ENCODE measurements around the gene NUP43. TPM values are rescaled to one million over a fixed set of nuclear protein-coding genes. Genes with fewer than 3 reads are reported as not detected.
A peak's percentile ranks its signal among the peaks of the same experiment; 100 is the strongest.
"Not testable (repeated sequence)": the region's sequence is repeated elsewhere in the genome, so short reads cannot be mapped to it uniquely, and the experiment has no call there.

Gene NUP43
- total RNA-seq, 1 experiment from 2014 or later, result 42.8 TPM

DNA sequence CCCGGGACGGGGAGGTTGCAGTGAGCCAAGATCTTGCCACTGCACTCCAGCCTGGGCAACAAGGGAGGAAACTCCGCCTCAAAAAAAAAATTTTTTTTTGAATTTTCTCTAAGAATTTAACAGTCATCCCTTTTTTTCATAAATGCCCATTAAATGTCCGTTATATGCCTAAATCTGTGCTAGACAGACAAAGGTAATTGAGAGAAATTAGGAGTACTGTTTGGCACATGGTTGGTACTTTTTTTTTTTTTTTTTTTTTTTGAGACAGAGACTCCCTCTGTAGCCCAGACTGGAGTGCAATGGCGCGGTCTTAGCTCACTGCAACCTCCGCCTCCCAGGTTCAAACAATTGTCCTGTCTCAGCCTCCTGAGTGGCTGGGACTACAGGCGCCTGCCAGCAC, 4.9 kb upstream of the NUP43 start:
- Mint-ChIP-seq H3K9me3 (ENCODE audit: low read depth, unreplicated experiment) (no peaks in the 10 kb centered on the region), H3K27ac (ENCODE audit: unreplicated experiment) (no peak overlapping the region), H3K4me1 (ENCODE audit: low read depth, unreplicated experiment) (peaks cover 10% of the 10 kb centered on the region), H3K36me3 (ENCODE audit: insufficient read depth, unreplicated experiment) (peaks cover 23% of the 10 kb centered on the region), H3K4me3 (ENCODE audit: low read depth, unreplicated experiment) (peak overlapping the region; percentile 81), H3K27me3 (ENCODE audit: unreplicated experiment) (no peaks in the 10 kb centered on the region)
- no peak for DNase-seq
- no TSS peak for BruUV-seq (replicated peaks)
- TF ChIP-seq, protein P1, sequence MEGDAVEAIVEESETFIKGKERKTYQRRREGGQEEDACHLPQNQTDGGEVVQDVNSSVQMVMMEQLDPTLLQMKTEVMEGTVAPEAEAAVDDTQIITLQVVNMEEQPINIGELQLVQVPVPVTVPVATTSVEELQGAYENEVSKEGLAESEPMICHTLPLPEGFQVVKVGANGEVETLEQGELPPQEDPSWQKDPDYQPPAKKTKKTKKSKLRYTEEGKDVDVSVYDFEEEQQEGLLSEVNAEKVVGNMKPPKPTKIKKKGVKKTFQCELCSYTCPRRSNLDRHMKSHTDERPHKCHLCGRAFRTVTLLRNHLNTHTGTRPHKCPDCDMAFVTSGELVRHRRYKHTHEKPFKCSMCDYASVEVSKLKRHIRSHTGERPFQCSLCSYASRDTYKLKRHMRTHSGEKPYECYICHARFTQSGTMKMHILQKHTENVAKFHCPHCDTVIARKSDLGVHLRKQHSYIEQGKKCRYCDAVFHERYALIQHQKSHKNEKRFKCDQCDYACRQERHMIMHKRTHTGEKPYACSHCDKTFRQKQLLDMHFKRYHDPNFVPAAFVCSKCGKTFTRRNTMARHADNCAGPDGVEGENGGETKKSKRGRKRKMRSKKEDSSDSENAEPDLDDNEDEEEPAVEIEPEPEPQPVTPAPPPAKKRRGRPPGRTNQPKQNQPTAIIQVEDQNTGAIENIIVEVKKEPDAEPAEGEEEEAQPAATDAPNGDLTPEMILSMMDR (IDR thresholded peaks at IDR 0.05; ENCODE audit: unreplicated experiment), result no peak
- CTCF ChIA-PET, result no interaction called here
- intact Hi-C loops (cut with micrococcal nuclease; ENCODE audit: unreplicated experiment), result no loop called here

DNA sequence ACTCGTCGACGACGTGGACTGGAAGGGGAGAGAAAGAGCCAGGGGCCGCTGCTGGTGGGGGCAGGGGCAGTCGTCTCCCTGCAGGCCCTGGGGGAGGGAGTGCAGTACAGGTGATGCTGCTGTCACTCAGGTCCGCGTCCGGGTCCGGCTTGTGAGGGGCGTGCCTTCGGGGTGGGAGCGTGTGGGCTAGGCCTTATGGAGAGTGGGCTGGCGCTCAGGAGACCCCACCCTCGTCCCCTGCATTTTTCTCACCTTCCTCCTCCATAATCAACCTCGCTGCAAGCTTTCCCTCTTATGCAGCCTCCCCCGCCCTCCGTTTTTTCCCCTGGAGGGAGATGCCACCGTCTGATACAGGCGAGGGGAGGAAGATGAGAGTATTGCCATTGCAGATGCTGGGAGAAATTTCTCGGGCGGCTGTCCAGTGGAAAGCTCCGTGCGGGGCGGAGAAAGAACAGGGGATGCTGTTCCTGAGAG, 3.8 kb upstream of the NUP43 start:
- Mint-ChIP-seq H3K4me3 (ENCODE audit: low read depth, unreplicated experiment) (peak overlapping the region; percentile 81), H3K36me3 (ENCODE audit: insufficient read depth, unreplicated experiment) (peaks cover 32% of the 10 kb centered on the region), H3K27ac (ENCODE audit: unreplicated experiment) (peak overlapping the region; percentile 56), H3K9me3 (ENCODE audit: low read depth, unreplicated experiment) (no peaks in the 10 kb centered on the region), H3K4me1 (ENCODE audit: low read depth, unreplicated experiment) (peaks cover 10% of the 10 kb centered on the region), H3K27me3 (ENCODE audit: unreplicated experiment) (no peaks in the 10 kb centered on the region)
- TF ChIP-seq, protein P1 (IDR thresholded peaks at IDR 0.05; ENCODE audit: unreplicated experiment), result no peak
- peak; percentile 66 for DNase-seq
- CTCF ChIA-PET, result interaction anchor here (1.1 kb wide), 1 partner anchor 102 kb away, joined by 3 read pairs; no protein-coding TSS in a partner anchor
- intact Hi-C loops (cut with micrococcal nuclease; ENCODE audit: unreplicated experiment), result no loop called here
- no TSS peak for BruUV-seq (replicated peaks)

DNA sequence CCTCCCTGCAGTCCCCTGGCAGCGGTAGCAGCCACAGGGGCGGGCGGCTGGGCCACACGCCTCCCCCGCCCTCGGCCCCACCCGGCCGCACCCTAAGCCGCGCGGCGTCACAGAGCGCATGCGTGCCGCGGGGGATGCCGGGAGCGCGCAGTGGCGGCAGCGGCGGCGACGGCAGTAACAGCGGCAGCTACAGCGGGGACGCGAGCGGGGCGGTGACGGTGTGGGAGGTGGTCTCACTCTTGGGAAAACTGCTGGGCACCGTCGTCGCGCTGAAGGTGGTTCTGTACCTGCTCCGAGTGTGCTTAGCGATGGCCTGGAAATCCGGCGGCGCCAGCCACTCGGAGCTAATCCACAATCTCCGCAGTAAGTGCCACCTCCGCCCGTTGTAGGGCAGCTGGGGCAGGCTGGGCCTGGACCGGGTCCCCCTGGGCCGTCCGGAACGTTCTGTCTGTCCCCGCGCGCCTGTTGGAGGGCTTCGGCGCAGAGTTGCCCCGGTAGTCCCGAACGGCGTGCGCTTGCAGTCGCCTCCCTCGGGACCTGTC, 3.3 kb upstream of the NUP43 start, which contains the start of gene PCMT1:
Gene PCMT1, plus strand, starts transcription at position 148 of the 542 bp plus-strand sequence. Its CDS starts 161 bp downstream, at position 309.
- peak; percentile 90 for DNase-seq
- no TSS peak for BruUV-seq (replicated peaks)
- no peaks in the 10 kb centered on the region for H3K27me3 Mint-ChIP-seq (ENCODE audit: unreplicated experiment)
- H3K4me1 Mint-ChIP-seq (ENCODE audit: low read depth, unreplicated experiment), result peaks cover 10% of the 10 kb centered on the region
- H3K36me3 Mint-ChIP-seq (ENCODE audit: insufficient read depth, unreplicated experiment), result peaks cover 32% of the 10 kb centered on the region
- no peaks in the 10 kb centered on the region for H3K9me3 Mint-ChIP-seq (ENCODE audit: low read depth, unreplicated experiment)
- H3K4me3 Mint-ChIP-seq (ENCODE audit: low read depth, unreplicated experiment), result peak within 1 kb of the TSS; percentile 81
- CTCF ChIA-PET, result interaction anchor here (1.1 kb wide), 1 partner anchor 102 kb away, joined by 3 read pairs; no protein-coding TSS in a partner anchor
- peak within 1 kb of the TSS; percentile 56 for H3K27ac Mint-ChIP-seq (ENCODE audit: unreplicated experiment)
- intact Hi-C loops (cut with micrococcal nuclease; ENCODE audit: unreplicated experiment), result no loop called here
- TF ChIP-seq, protein P1 (IDR thresholded peaks at IDR 0.05; ENCODE audit: unreplicated experiment), result no peak

DNA sequence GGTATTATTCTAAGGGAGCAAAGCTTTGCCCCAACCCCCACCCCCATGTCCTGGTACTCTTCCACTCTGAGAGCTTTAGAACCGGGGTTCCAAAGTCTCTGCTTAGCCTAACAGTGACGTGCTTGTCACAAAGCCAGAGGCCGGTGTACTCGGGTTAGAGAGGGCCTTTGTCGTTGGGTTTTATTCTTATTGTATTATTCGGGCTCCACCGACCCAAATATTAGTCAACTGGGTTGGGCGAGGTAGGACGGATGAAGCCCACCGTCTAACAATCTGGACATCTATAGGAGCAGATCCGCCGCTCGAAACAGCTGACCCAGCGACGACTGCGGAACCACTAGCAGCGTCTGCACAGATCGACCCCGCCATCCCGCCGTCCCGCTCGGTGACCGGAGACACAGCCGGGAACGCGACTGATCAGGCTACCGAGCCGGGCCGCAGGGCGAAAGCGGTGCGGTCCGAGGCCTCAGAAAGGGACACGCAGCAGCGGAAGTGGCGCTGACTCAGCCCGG, 2.8 kb upstream of the NUP43 start:
- CTCF ChIA-PET, result interaction anchor here (1.1 kb wide), 1 partner anchor 101 kb away, joined by 3 read pairs; no protein-coding TSS in a partner anchor
- H3K27ac Mint-ChIP-seq (ENCODE audit: unreplicated experiment); intact Hi-C loops (cut with micrococcal nuclease; ENCODE audit: unreplicated experiment); BruUV-seq (replicated peaks); H3K9me3 Mint-ChIP-seq (ENCODE audit: low read depth, unreplicated experiment); DNase-seq; H3K4me1 Mint-ChIP-seq (ENCODE audit: low read depth, unreplicated experiment); H3K27me3 Mint-ChIP-seq (ENCODE audit: unreplicated experiment): not testable (repeated sequence)
- H3K4me3 Mint-ChIP-seq (ENCODE audit: low read depth, unreplicated experiment), result peak overlapping the region; percentile 81
- H3K36me3 Mint-ChIP-seq (ENCODE audit: insufficient read depth, unreplicated experiment), result peaks cover 32% of the 10 kb centered on the region

DNA sequence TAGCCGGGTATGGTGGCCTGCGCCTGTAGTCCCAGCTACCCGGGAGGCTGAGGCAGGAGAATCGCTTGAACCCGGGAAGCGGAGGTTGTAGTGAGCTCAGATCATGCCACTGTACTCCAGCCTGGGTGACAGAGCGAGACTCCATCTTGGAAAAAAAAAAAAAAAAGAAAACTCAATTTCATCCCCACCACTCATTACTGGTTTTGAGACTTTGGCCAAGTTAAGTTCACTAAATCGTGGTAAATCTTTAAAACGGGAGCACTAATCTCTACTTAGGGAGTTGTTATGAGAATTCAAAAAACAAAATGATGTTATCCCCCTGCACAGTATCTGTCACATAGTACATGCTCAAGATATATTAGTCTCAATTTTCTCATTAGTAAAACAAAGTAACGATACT, 1.1 kb downstream of the NUP43 start:
- H3K27me3 Mint-ChIP-seq (ENCODE audit: unreplicated experiment); BruUV-seq (replicated peaks); intact Hi-C loops (cut with micrococcal nuclease; ENCODE audit: unreplicated experiment); H3K4me1 Mint-ChIP-seq (ENCODE audit: low read depth, unreplicated experiment); DNase-seq; H3K9me3 Mint-ChIP-seq (ENCODE audit: low read depth, unreplicated experiment); H3K27ac Mint-ChIP-seq (ENCODE audit: unreplicated experiment); CTCF ChIA-PET: not testable (repeated sequence)
- Mint-ChIP-seq H3K4me3 (ENCODE audit: low read depth, unreplicated experiment) (peak overlapping the region; percentile 87), H3K36me3 (ENCODE audit: insufficient read depth, unreplicated experiment) (peaks cover 38% of the 10 kb centered on the region)
